ENCODE measurements around the gene ENDOU.
"Not testable (repeated sequence)": the region's sequence is repeated elsewhere in the genome, so short reads cannot be mapped to it uniquely, and the experiment has no call there.

GRCh38 chr12:47667935-47668334 lies 57.4 kb downstream of the ENDOU start:
- TF ChIP-seq, protein P1, sequence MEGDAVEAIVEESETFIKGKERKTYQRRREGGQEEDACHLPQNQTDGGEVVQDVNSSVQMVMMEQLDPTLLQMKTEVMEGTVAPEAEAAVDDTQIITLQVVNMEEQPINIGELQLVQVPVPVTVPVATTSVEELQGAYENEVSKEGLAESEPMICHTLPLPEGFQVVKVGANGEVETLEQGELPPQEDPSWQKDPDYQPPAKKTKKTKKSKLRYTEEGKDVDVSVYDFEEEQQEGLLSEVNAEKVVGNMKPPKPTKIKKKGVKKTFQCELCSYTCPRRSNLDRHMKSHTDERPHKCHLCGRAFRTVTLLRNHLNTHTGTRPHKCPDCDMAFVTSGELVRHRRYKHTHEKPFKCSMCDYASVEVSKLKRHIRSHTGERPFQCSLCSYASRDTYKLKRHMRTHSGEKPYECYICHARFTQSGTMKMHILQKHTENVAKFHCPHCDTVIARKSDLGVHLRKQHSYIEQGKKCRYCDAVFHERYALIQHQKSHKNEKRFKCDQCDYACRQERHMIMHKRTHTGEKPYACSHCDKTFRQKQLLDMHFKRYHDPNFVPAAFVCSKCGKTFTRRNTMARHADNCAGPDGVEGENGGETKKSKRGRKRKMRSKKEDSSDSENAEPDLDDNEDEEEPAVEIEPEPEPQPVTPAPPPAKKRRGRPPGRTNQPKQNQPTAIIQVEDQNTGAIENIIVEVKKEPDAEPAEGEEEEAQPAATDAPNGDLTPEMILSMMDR (IDR thresholded peaks at IDR 0.05), result not testable (repeated sequence)
- not testable (repeated sequence) for TF ChIP-seq POLR2A (IDR thresholded peaks at IDR 0.05)
